ENCODE data around the gene RASGRP4. TPM values are rescaled to one million over a fixed set of nuclear protein-coding genes. Genes with fewer than 3 reads are reported as not detected.

The RASGRP4 gene
- total RNA-seq, 1 donor from 2014 or later: not detected

GRCh38 chr19:38359242-38360021 is 66.6 kb downstream of the RASGRP4 start:
- Mint-ChIP-seq H3K4me1 (ENCODE audit: unreplicated experiment) (peaks cover 11% of the 10 kb centered on the region), H3K36me3 (ENCODE audit: unreplicated experiment) (no peaks in the 10 kb centered on the region), H3K4me3 (ENCODE audit: unreplicated experiment) (no peak overlapping the region), H3K27ac (ENCODE audit: unreplicated experiment) (no peak overlapping the region), H3K9me3 (ENCODE audit: unreplicated experiment) (no peaks in the 10 kb centered on the region), H3K27me3 (ENCODE audit: unreplicated experiment) (peaks cover 38% of the 10 kb centered on the region)
- no peak for DNase-seq (ENCODE audit: extremely low spot score, unreplicated experiment)
- TF ChIP-seq CTCF (IDR thresholded peaks at IDR 0.05): no peak

Other genes starting within 250 kb of the RASGRP4 start
- gene DPF1, start 202.0 kb downstream of the RASGRP4 start, total RNA-seq: 0.63 and 2.2 TPM in 2 replicates
- 45.1 TPM in 2 replicates for gene PPP1R14A, start 169.8 kb downstream of the RASGRP4 start, total RNA-seq
- gene SPINT2, start 161.6 kb downstream of the RASGRP4 start, total RNA-seq: 29.5 and 30.4 TPM in 2 replicates
- gene C19orf33, start 122.0 kb downstream of the RASGRP4 start, total RNA-seq: not detected in 2 replicates
- 54.6 and 59.9 TPM in 2 replicates for gene YIF1B, start 110.3 kb downstream of the RASGRP4 start, total RNA-seq
- gene KCNK6, start 106.4 kb downstream of the RASGRP4 start, total RNA-seq: 11.9 and 13.0 TPM in 2 replicates
- 6.8 and 7.2 TPM in 2 replicates for gene CATSPERG, start 90.4 kb downstream of the RASGRP4 start, total RNA-seq
- 162 and 166 TPM in 2 replicates for gene PSMD8, start 51.6 kb downstream of the RASGRP4 start, total RNA-seq
- gene GGN, start 38.2 kb downstream of the RASGRP4 start, total RNA-seq: 2.1 and 2.3 TPM in 2 replicates
- 5.9 and 6.0 TPM in 2 replicates for gene SPRED3, start 37.5 kb downstream of the RASGRP4 start, total RNA-seq
- 19.4 and 22.7 TPM in 2 replicates for gene FAM98C, start 23.1 kb downstream of the RASGRP4 start, total RNA-seq
- gene RYR1, start 7.5 kb upstream of the RASGRP4 start, total RNA-seq: 0.03 and 0.50 TPM in 2 replicates
- 2.1 and 3.1 TPM in 2 replicates for gene MAP4K1, start 191.7 kb upstream of the RASGRP4 start, total RNA-seq
- gene EIF3K, start 193.0 kb upstream of the RASGRP4 start, total RNA-seq: 258 and 262 TPM in 2 replicates
- gene ACTN4, start 221.4 kb upstream of the RASGRP4 start, total RNA-seq: 525 and 560 TPM in 2 replicates